GM18499 (cell line): ENCODE measurements around the gene BRI3.
"Not testable (repeated sequence)": the region's sequence is repeated elsewhere in the genome, so short reads cannot be mapped to it uniquely, and the experiment has no call there.

ENCODE experiments used
- ATAC-seq: cut with Tn5 transposase; IDR thresholded peaks from one replicate; pipeline ENCODE4 v1.9.1; 2021; ENCODE audit warnings: moderate number of reproducible peaks; ENCODE audit not compliant: insufficient read depth, unreplicated experiment

The BRI3 gene

DNA sequence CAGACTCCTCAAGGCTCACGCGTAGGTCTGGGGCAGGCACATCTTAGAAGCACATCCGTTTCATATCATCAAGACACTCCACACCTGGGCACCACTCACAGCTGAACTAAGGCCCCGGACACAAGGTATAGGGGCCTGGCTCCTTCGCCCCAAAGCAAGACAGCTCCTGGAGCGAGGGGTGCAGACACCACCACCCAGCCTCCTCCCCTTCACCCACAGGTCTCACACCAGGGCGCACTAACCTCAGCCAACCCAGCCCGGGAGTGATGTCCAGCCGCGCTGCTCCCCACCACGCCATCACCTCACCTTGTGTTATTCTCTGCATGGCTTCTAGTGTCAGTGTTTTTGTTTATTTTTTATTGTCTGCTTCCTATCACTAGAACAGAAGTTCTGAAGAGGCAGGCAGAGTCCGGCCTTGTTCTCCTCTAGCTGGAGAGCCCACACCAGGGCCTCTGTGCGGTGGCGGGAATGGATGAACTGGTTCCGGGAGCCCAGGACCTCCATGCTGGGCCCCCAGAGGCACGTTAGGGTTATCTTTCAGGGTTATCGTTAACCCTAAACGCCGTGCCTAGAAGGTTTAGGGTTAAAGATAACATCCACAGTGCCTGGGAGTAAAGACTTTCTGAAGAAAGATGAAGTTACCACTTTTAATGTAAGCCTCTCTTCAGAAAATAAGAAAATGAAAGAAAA lies 21.8 kb downstream of the BRI3 start:
- ATAC-seq: no peak

GRCh38 chr7:98303906-98304305 lies 22.4 kb downstream of the BRI3 start:
- no peak for ATAC-seq

DNA sequence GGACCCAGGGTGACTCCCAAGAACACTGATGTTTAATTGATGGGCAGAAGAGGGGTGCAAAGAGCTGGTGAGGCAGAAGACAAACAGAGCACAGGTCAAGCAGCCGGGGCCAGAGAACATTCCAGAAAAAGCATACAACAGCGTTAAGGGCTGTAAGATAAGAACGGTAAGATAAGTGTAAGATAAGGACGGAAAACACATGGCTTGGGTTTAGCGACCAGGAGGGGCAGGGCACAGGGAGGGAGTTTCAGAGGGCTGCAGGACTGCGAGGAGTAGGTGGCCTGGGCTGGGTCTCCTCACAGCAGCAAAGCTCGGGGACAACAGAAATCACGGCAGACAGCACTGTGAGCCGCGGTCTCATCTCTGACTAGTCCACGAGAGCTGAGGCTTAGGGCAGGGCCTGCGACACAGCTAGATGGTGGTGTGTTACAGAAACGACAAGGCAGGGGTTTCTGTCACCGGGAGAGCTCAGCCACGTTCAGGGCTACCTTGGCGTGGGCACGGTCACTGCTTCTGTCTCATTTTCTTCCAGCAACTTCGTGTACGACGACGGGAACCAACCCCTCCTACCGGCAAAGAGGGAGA lies 24.6 kb downstream of the BRI3 start:
- no peak for ATAC-seq

GRCh38 chr7:98307971-98308466 lies 26.5 kb downstream of the BRI3 start:
- no peak for ATAC-seq

DNA sequence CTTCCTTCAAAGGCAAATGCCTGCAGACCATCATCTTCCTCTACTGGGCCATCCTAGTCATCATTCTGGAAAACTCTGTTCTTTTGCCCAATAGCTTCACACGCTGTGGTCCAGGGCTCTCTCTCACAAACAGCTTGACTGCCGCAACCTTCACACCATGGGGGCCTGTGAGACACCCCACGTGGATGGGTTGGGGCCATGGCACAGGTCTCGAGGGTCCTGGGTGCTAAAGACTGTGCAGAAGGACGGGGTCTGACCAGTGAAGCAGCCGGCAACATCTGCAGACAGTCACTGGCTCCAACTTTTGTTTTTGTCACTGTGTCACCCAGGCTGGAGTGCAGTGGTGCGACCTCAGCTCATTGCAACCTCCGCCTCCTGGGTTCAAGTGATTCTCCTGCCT lies 28.1 kb downstream of the BRI3 start:
- no peak for ATAC-seq

- no peak for ATAC-seq
Measured at GRCh38 chr7:98312201-98312600, 30.7 kb downstream of the BRI3 start.

DNA sequence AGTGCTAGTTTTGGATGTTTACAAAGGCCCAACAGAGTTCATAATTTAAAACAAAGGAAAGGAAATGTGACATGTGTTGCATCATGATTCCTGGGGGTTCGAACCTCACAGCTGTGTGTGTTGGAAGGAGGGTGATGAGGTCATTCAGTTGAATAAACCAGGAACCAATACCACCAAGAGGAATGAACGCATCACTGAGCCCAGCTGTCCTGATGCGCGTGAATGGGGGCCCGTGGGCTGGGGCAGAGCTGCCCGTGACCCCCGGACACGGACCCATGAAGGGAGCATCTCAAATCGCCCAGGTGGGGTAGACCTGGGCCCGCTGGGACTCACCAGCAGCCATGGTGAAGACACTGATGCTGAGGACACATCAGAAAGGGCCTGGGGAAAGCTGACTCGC lies 33.0 kb downstream of the BRI3 start:
- no peak for ATAC-seq

- peak; percentile 46 for ATAC-seq
Measured at GRCh38 chr7:98315318-98315993, 34.0 kb downstream of the BRI3 start.

GRCh38 chr7:98315994-98316527 lies 34.6 kb downstream of the BRI3 start:
- ATAC-seq: not testable (repeated sequence)

- no peak for ATAC-seq
Measured at GRCh38 chr7:98317366-98318040, 36.0 kb downstream of the BRI3 start.

DNA sequence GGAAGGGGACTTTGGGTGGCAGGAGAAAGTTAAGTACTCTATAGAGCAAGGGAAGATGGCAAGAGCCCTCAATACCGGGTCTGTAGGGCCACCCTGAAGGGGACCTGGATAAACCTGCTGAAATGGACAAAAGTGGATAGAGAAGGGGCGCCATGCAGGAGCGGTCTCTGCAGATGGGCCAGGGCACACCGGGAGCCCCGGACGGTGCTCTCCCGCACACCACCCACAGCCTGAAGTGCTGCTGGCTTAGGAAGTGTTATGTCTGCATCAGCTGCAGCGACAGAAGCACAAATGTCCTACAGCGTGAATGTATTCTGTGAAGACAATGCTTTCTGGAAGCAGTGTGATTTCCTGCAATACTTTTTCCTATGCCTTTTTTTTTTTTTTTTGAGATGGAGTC lies 37.7 kb downstream of the BRI3 start:
- no peak for ATAC-seq

DNA sequence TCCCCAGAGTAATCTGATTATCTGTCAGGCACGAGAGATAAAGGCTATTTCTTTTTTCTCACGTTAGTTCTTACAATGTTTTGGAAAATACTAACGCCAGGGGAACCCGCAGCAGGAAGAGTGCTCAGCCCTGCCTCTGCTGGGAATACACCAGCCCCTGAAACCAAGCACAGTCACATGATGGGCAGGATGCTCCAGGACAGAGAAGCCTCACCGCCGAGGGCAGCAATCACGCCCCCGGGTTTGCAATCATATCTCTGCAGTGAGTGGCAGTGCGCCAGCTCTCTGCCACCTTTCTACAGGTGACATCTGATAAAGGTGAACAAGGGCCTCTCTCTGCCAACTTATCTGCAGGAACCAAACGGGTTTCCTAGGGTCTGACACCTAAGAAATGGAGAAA lies 39.8 kb downstream of the BRI3 start:
- ATAC-seq: no peak

DNA sequence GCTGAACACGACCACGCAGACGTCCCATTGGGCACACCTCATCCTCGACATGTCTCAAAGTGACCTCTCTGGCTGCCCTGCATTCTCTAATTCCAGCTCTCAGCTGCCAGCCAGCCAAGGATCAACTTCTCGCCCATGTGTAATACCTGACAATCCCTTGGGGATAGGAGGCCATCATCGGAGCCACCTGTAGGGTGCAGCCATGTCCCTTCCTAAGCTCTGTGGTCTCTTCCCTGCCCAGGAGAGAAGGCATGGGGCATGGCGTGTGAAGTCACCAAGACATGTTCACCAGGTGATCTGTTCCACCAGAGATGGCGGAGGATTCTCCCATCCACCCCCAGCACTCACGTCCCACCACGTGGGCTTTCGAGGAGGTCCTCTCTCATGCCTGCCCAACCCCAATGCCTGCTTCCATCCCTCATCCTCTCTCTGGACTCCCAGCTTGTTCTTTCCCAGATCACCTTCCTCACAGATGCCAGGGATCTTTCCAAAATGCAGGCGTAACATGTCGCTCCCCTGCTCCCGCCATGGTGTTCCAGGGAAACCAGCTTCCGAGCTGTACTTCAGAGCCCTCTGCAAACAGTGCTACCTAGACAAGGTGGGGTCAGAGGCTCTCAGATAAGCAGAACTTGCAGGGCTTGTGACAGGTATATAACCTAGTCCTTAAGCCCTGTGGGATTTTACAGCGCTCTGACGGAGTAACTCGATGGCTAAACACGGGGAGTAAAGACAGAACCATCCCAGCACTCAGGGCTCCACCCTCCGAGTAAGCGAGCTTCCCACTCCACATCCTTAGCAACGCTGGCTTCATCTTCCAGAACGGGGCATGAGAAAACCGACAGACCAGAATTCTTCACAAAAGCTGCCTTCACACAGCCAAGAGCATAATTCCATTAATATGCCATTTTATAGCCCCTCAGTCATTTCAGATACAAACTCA lies 41.1 kb downstream of the BRI3 start:
- no peak for ATAC-seq

DNA sequence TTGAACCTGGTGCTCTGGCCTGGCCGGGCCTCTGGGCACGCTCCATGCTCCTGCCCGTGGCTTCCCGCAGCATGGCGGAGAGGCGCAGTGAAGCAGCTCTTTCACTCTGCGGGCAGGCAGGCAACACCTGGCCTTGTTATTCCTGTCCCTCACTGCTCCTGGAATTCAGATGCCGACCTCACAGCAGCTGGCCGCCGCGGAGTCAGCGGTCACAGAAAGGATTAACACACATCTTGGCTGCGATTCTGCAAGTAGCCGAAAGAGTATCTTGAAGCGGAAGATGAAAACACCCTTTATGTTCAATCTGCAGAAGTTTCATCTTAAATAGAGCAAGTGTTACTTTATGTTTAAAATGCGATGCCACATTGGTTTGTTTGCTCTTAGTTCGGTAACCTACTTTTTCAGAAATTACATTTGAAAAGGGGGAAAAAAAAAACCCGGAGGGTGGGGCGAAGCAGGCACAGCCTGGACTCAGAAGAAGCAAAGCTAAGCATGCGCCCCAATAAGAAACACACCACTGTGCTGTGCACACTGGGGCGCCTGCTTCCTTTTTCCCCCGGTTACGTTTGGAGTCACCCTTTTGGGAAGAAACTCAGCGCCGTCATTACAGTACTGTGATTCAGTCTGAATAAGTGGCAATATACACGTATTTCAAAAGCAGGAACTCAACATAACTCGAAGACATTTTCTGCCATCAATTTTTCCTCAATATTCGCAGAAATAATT lies 42.3 kb downstream of the BRI3 start:
- no peak for ATAC-seq

GRCh38 chr7:98324782-98325181 lies 43.3 kb downstream of the BRI3 start:
- ATAC-seq: no peak

DNA sequence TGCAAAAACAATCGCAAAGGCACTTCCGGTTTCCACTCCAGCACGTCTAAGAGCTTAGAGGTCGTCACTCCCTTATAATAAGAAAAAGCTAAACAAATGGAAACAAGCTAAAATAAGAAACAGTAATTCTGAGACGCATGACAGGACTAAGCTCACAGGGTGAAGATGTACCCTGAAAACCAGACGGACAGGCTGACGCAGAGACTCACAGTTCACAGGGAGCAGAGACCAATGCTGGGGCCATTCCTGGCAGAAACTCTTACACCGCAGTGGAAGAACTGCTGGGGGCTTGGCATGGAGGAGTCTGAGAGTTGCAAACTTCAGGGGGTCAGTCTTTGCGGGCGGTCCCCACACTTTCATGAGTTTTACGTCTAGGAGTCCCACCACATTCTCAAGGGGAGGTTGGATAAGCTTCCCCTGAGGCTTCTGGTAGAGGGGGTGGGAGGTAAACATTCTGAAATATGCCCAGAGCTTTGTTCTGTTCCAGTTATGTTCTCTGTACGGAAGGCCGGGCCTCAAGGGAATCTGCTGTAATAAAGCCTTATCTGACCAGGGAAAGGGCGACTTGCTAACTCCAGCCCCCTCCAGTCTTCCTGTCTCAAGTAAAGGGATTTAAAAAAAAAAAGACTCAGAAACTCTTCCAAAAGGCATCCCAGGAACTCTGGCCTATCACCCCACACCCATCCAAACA lies 47.8 kb downstream of the BRI3 start:
- no peak for ATAC-seq

GRCh38 chr7:98329791-98330373 lies 48.4 kb downstream of the BRI3 start:
- ATAC-seq: no peak

- no peak for ATAC-seq
Measured at GRCh38 chr7:98330926-98331529, 49.5 kb downstream of the BRI3 start.
